ENCODE data around the gene TMEM17. TPM values are rescaled to one million over a fixed set of nuclear protein-coding genes. Genes with fewer than 3 reads are reported as not detected.

The TMEM17 gene
- total and polyA plus RNA-seq, 4 experiments from 2014 or later, result not detected

GRCh38 chr2:62505109-62505749, 766 bp downstream of the TMEM17 start:
- H3K27ac Mint-ChIP-seq, result peak overlapping the region in 1 of 7 donors; percentile 42
- no peak for DNase-seq
- ChIA-PET CTCF (ENCODE audit: partially characterized antibody) (no interaction called here), POLR2A (ENCODE audit: partially characterized antibody) (no interaction called here)
- H3K36me3 Mint-ChIP-seq, result no peaks in the 10 kb centered on the region
- H3K27me3 ChIP-seq (ENCODE audit: insufficient read depth, low read length), result no peaks in the 10 kb centered on the region
- H3K36me3 ChIP-seq (ENCODE audit: insufficient read depth, low read length), result no peaks in the 10 kb centered on the region
- H3K4me3 ChIP-seq (ENCODE audit: low read length in 2 of 2), result peak overlapping the region in 1 of 2 donors; percentile 43
- peaks cover 0 to 2% (median 0%) of the 10 kb centered on the region in 8 donors for H3K9me3 Mint-ChIP-seq
- no peaks in the 10 kb centered on the region for H3K9me3 ChIP-seq (ENCODE audit: control insufficient read depth in 1 of 2, low read length in 2 of 2)
- H3K4me3 Mint-ChIP-seq, result peak overlapping the region; percentile 48 to 75 (median 66)
- H3K27ac ChIP-seq (ENCODE audit: low read depth, low read length), result no peak overlapping the region
- peaks cover 4% of the 10 kb centered on the region for H3K4me1 ChIP-seq (ENCODE audit: insufficient read depth, low read length)
- peaks cover 4 to 10% (median 7%) of the 10 kb centered on the region in 4 donors for H3K4me1 Mint-ChIP-seq
- intact Hi-C loops (cut with micrococcal nuclease), result no loop called here
- peaks cover 18 to 27% of the 10 kb centered on the region in 2 donors for H3K27me3 Mint-ChIP-seq

GRCh38 chr2:62504657-62505056, 1.3 kb downstream of the TMEM17 start:
- no peak overlapping the region for H3K4me3 Mint-ChIP-seq
- H3K4me3 ChIP-seq (ENCODE audit: low read length in 2 of 2), result no peak overlapping the region
- H3K27ac Mint-ChIP-seq, result no peak overlapping the region
- peaks cover 18 to 27% of the 10 kb centered on the region in 2 donors for H3K27me3 Mint-ChIP-seq
- H3K9me3 ChIP-seq (ENCODE audit: control insufficient read depth in 1 of 2, low read length in 2 of 2), result no peaks in the 10 kb centered on the region
- H3K27ac ChIP-seq (ENCODE audit: low read depth, low read length), result no peak overlapping the region
- H3K4me1 Mint-ChIP-seq, result peaks cover 4 to 10% (median 7%) of the 10 kb centered on the region in 4 donors
- no peaks in the 10 kb centered on the region for H3K27me3 ChIP-seq (ENCODE audit: insufficient read depth, low read length)
- no peaks in the 10 kb centered on the region for H3K36me3 Mint-ChIP-seq
- peaks cover 4% of the 10 kb centered on the region for H3K4me1 ChIP-seq (ENCODE audit: insufficient read depth, low read length)
- POLR2A ChIA-PET (ENCODE audit: partially characterized antibody), result no interaction called here
- intact Hi-C loops (cut with micrococcal nuclease), result no loop called here
- CTCF ChIA-PET (ENCODE audit: partially characterized antibody), result no interaction called here
- no peaks in the 10 kb centered on the region for H3K36me3 ChIP-seq (ENCODE audit: insufficient read depth, low read length)
- no peak for DNase-seq
- H3K9me3 Mint-ChIP-seq, result peaks cover 0 to 2% (median 0%) of the 10 kb centered on the region in 8 donors

GRCh38 chr2:62501794-62502500, 4.0 kb downstream of the TMEM17 start:
- Histone ChIP-seq H3K4me3 (ENCODE audit: low read length in 2 of 2) (no peak overlapping the region), H3K9me3 (ENCODE audit: control insufficient read depth in 1 of 2, low read length in 2 of 2) (no peaks in the 10 kb centered on the region), H3K27ac (ENCODE audit: low read depth, low read length) (no peak overlapping the region), H3K36me3 (ENCODE audit: insufficient read depth, low read length) (no peaks in the 10 kb centered on the region), H3K27me3 (ENCODE audit: insufficient read depth, low read length) (no peaks in the 10 kb centered on the region), H3K4me1 (ENCODE audit: insufficient read depth, low read length) (peaks cover 4% of the 10 kb centered on the region)
- ChIA-PET POLR2A (ENCODE audit: partially characterized antibody) (no interaction called here), CTCF (ENCODE audit: partially characterized antibody) (no interaction called here)
- no peak overlapping the region for H3K27ac Mint-ChIP-seq
- H3K36me3 Mint-ChIP-seq, result no peaks in the 10 kb centered on the region
- peaks cover 11 to 15% of the 10 kb centered on the region in 2 donors for H3K27me3 Mint-ChIP-seq
- intact Hi-C loops (cut with micrococcal nuclease), result no loop called here
- H3K4me3 Mint-ChIP-seq, result no peak overlapping the region
- no peak for DNase-seq
- H3K4me1 Mint-ChIP-seq, result peaks cover 4 to 10% (median 7%) of the 10 kb centered on the region in 4 donors
- H3K9me3 Mint-ChIP-seq, result peaks cover 0 to 2% (median 0%) of the 10 kb centered on the region in 8 donors

- H3K36me3 Mint-ChIP-seq, result no peaks in the 10 kb centered on the region
- H3K9me3 Mint-ChIP-seq, result peaks cover 0 to 2% (median 0%) of the 10 kb centered on the region in 8 donors
- ChIA-PET POLR2A (ENCODE audit: partially characterized antibody) (no interaction called here), CTCF (ENCODE audit: partially characterized antibody) (no interaction called here)
- no peak overlapping the region for H3K4me3 ChIP-seq (ENCODE audit: low read length in 2 of 2)
- no peaks in the 10 kb centered on the region for H3K9me3 ChIP-seq (ENCODE audit: control insufficient read depth in 1 of 2, low read length in 2 of 2)
- H3K4me1 ChIP-seq (ENCODE audit: insufficient read depth, low read length), result no peaks in the 10 kb centered on the region
- H3K4me1 Mint-ChIP-seq, result peaks cover 2 to 4% (median 4%) of the 10 kb centered on the region in 4 donors
- no peak overlapping the region for H3K4me3 Mint-ChIP-seq
- H3K27ac Mint-ChIP-seq, result no peak overlapping the region
- DNase-seq, result no peak
- H3K36me3 ChIP-seq (ENCODE audit: insufficient read depth, low read length), result no peaks in the 10 kb centered on the region
- H3K27me3 ChIP-seq (ENCODE audit: insufficient read depth, low read length), result no peaks in the 10 kb centered on the region
- H3K27me3 Mint-ChIP-seq, result peaks cover 7 to 10% of the 10 kb centered on the region in 2 donors
- intact Hi-C loops (cut with micrococcal nuclease), result no loop called here
- H3K27ac ChIP-seq (ENCODE audit: low read depth, low read length), result no peak overlapping the region
These were observed 4.9 kb downstream of the TMEM17 start for GRCh38 chr2:62501069-62501468.

- POLR2A ChIA-PET (ENCODE audit: partially characterized antibody), result no interaction called here
- H3K4me1 ChIP-seq (ENCODE audit: insufficient read depth, low read length), result no peaks in the 10 kb centered on the region
- no peaks in the 10 kb centered on the region for H3K36me3 ChIP-seq (ENCODE audit: insufficient read depth, low read length)
- H3K27ac ChIP-seq (ENCODE audit: low read depth, low read length), result no peak overlapping the region
- H3K9me3 ChIP-seq (ENCODE audit: control insufficient read depth in 1 of 2, low read length in 2 of 2), result no peaks in the 10 kb centered on the region
- Mint-ChIP-seq H3K27me3 (peaks cover 4 to 6% of the 10 kb centered on the region in 2 donors), H3K36me3 (no peaks in the 10 kb centered on the region), H3K9me3 (peaks cover 0 to 2% (median 0%) of the 10 kb centered on the region in 8 donors), H3K4me3 (no peak overlapping the region), H3K4me1 (no peaks in the 10 kb centered on the region), H3K27ac (no peak overlapping the region)
- no peak overlapping the region for H3K4me3 ChIP-seq (ENCODE audit: low read length in 2 of 2)
- DNase-seq, result no peak
- H3K27me3 ChIP-seq (ENCODE audit: insufficient read depth, low read length), result no peaks in the 10 kb centered on the region
- intact Hi-C loops (cut with micrococcal nuclease), result no loop called here
- CTCF ChIA-PET (ENCODE audit: partially characterized antibody), result no interaction called here
These were observed 6.5 kb downstream of the TMEM17 start for GRCh38 chr2:62499430-62500060.

- Histone ChIP-seq H3K36me3 (ENCODE audit: insufficient read depth, low read length) (no peaks in the 10 kb centered on the region), H3K4me3 (ENCODE audit: low read length in 2 of 2) (no peak overlapping the region), H3K9me3 (ENCODE audit: control insufficient read depth in 1 of 2, low read length in 2 of 2) (no peaks in the 10 kb centered on the region), H3K27me3 (ENCODE audit: insufficient read depth, low read length) (no peaks in the 10 kb centered on the region), H3K4me1 (ENCODE audit: insufficient read depth, low read length) (no peaks in the 10 kb centered on the region), H3K27ac (ENCODE audit: low read depth, low read length) (no peak overlapping the region)
- DNase-seq, result no peak
- Mint-ChIP-seq H3K4me3 (no peak overlapping the region), H3K4me1 (no peaks in the 10 kb centered on the region), H3K36me3 (no peaks in the 10 kb centered on the region), H3K27ac (no peak overlapping the region), H3K9me3 (peaks cover 0 to 2% (median 0%) of the 10 kb centered on the region in 8 donors), H3K27me3 (peaks cover 2 to 4% of the 10 kb centered on the region in 2 donors)
- ChIA-PET CTCF (ENCODE audit: partially characterized antibody) (no interaction called here), POLR2A (ENCODE audit: partially characterized antibody) (no interaction called here)
- intact Hi-C loops (cut with micrococcal nuclease), result no loop called here
These were observed 7.3 kb downstream of the TMEM17 start for GRCh38 chr2:62498739-62499138.

GRCh38 chr2:62495761-62496160, 10.2 kb downstream of the TMEM17 start:
- H3K4me3 Mint-ChIP-seq, result no peak overlapping the region
- no peak overlapping the region for H3K27ac ChIP-seq (ENCODE audit: low read depth, low read length)
- DNase-seq, result no peak
- H3K27me3 Mint-ChIP-seq, result peaks cover 3 to 4% of the 10 kb centered on the region in 2 donors
- no peaks in the 10 kb centered on the region for H3K4me1 ChIP-seq (ENCODE audit: insufficient read depth, low read length)
- POLR2A ChIA-PET (ENCODE audit: partially characterized antibody), result no interaction called here
- no peaks in the 10 kb centered on the region for H3K36me3 ChIP-seq (ENCODE audit: insufficient read depth, low read length)
- no peak overlapping the region for H3K4me3 ChIP-seq (ENCODE audit: low read length in 2 of 2)
- H3K9me3 Mint-ChIP-seq, result no peaks in the 10 kb centered on the region
- H3K36me3 Mint-ChIP-seq, result no peaks in the 10 kb centered on the region
- no peaks in the 10 kb centered on the region for H3K27me3 ChIP-seq (ENCODE audit: insufficient read depth, low read length)
- H3K27ac Mint-ChIP-seq, result no peak overlapping the region
- no peaks in the 10 kb centered on the region for H3K9me3 ChIP-seq (ENCODE audit: control insufficient read depth in 1 of 2, low read length in 2 of 2)
- intact Hi-C loops (cut with micrococcal nuclease), result no loop called here
- CTCF ChIA-PET (ENCODE audit: partially characterized antibody), result no interaction called here
- no peaks in the 10 kb centered on the region for H3K4me1 Mint-ChIP-seq

Data from CD4-positive, alpha-beta memory T cell (primary cell).